ENCODE measurements around the gene RPRD1B.

RPRD1B gene

GRCh38 chr20:38066969-38067716, 33.6 kb downstream of the RPRD1B start:
- H3K27ac ChIP-seq, result no peak overlapping the region

GRCh38 chr20:38067717-38068365, 34.3 kb downstream of the RPRD1B start:
- DNase-seq (ENCODE audit: low read depth, low spot score), result no peak
- H3K27ac ChIP-seq, result no peak overlapping the region

More at GRCh38 chr20:38066969-38067716, 33.6 kb downstream of the RPRD1B start:
- DNase-seq (ENCODE audit: low read depth, low spot score), result no peak

GRCh38 chr20:38072898-38073297, 39.4 kb downstream of the RPRD1B start:
- no peak overlapping the region for H3K27ac ChIP-seq

GRCh38 chr20:38073307-38074071, 39.9 kb downstream of the RPRD1B start:
- no peak for DNase-seq (ENCODE audit: low read depth, low spot score)

More at GRCh38 chr20:38072898-38073297, 39.4 kb downstream of the RPRD1B start:
- no peak for DNase-seq (ENCODE audit: low read depth, low spot score)

GRCh38 chr20:38075161-38075998, 41.8 kb downstream of the RPRD1B start:
- H3K27ac ChIP-seq, result no peak overlapping the region

More at GRCh38 chr20:38073307-38074071, 39.9 kb downstream of the RPRD1B start:
- H3K27ac ChIP-seq, result no peak overlapping the region

GRCh38 chr20:38076548-38076947, 43.0 kb downstream of the RPRD1B start:
- no peak overlapping the region for H3K27ac ChIP-seq

More at GRCh38 chr20:38075161-38075998, 41.8 kb downstream of the RPRD1B start:
- no peak for DNase-seq (ENCODE audit: low read depth, low spot score)

GRCh38 chr20:38078084-38078483, 44.5 kb downstream of the RPRD1B start:
- no peak for DNase-seq (ENCODE audit: low read depth, low spot score)
- no peak overlapping the region for H3K27ac ChIP-seq

More at GRCh38 chr20:38076548-38076947, 43.0 kb downstream of the RPRD1B start:
- no peak for DNase-seq (ENCODE audit: low read depth, low spot score)

GRCh38 chr20:38079353-38079752, 45.8 kb downstream of the RPRD1B start:
- no peak for DNase-seq (ENCODE audit: low read depth, low spot score)
- H3K27ac ChIP-seq, result no peak overlapping the region

GRCh38 chr20:38081575-38081974, 48.0 kb downstream of the RPRD1B start:
- no peak overlapping the region for H3K27ac ChIP-seq
- no peak for DNase-seq (ENCODE audit: low read depth, low spot score)

- no peak overlapping the region for H3K27ac ChIP-seq
Observed at GRCh38 chr20:38082894-38083293, 49.3 kb downstream of the RPRD1B start.

GRCh38 chr20:38083338-38084048, 49.9 kb downstream of the RPRD1B start:
- DNase-seq (ENCODE audit: low read depth, low spot score), result no peak
- H3K27ac ChIP-seq, result no peak overlapping the region

More at GRCh38 chr20:38082894-38083293, 49.3 kb downstream of the RPRD1B start:
- DNase-seq (ENCODE audit: low read depth, low spot score), result no peak

- DNase-seq (ENCODE audit: low read depth, low spot score), result no peak
- no peak overlapping the region for H3K27ac ChIP-seq
Observed at GRCh38 chr20:38084425-38084951, 50.9 kb downstream of the RPRD1B start.

- no peak overlapping the region for H3K27ac ChIP-seq
Observed at GRCh38 chr20:38085026-38085425, 51.5 kb downstream of the RPRD1B start.

GRCh38 chr20:38089500-38089899, 56.0 kb downstream of the RPRD1B start:
- no peak overlapping the region for H3K27ac ChIP-seq
- no peak for DNase-seq (ENCODE audit: low read depth, low spot score)

More at GRCh38 chr20:38085026-38085425, 51.5 kb downstream of the RPRD1B start:
- DNase-seq (ENCODE audit: low read depth, low spot score), result no peak

- no peak overlapping the region for H3K27ac ChIP-seq
- DNase-seq (ENCODE audit: low read depth, low spot score), result no peak
Observed at GRCh38 chr20:38090061-38090460, 56.5 kb downstream of the RPRD1B start.

- no peak overlapping the region for H3K27ac ChIP-seq
- no peak for DNase-seq (ENCODE audit: low read depth, low spot score)
Observed at GRCh38 chr20:38091441-38092216, 58.1 kb downstream of the RPRD1B start.

GRCh38 chr20:38092260-38092857, 58.8 kb downstream of the RPRD1B start:
- H3K27ac ChIP-seq, result no peak overlapping the region
- no peak for DNase-seq (ENCODE audit: low read depth, low spot score)

- DNase-seq (ENCODE audit: low read depth, low spot score), result no peak
- no peak overlapping the region for H3K27ac ChIP-seq
Observed at GRCh38 chr20:38092915-38093314, 59.4 kb downstream of the RPRD1B start.
